Smooth muscle cell of bladder (primary cell): ENCODE data around the gene ZNF469. TPM values are rescaled to one million over a fixed set of nuclear protein-coding genes. Genes with fewer than 3 reads are reported as not detected.

Source experiments
- total RNA-seq: library from RNA; depleted of rRNA; stranded (reverse); fragments of >200 nt; gene quantifications from 2 replicates; pipeline ENCODE4 v1.2.3, GENCODE V29; 2014

ZNF469 gene, protein sequence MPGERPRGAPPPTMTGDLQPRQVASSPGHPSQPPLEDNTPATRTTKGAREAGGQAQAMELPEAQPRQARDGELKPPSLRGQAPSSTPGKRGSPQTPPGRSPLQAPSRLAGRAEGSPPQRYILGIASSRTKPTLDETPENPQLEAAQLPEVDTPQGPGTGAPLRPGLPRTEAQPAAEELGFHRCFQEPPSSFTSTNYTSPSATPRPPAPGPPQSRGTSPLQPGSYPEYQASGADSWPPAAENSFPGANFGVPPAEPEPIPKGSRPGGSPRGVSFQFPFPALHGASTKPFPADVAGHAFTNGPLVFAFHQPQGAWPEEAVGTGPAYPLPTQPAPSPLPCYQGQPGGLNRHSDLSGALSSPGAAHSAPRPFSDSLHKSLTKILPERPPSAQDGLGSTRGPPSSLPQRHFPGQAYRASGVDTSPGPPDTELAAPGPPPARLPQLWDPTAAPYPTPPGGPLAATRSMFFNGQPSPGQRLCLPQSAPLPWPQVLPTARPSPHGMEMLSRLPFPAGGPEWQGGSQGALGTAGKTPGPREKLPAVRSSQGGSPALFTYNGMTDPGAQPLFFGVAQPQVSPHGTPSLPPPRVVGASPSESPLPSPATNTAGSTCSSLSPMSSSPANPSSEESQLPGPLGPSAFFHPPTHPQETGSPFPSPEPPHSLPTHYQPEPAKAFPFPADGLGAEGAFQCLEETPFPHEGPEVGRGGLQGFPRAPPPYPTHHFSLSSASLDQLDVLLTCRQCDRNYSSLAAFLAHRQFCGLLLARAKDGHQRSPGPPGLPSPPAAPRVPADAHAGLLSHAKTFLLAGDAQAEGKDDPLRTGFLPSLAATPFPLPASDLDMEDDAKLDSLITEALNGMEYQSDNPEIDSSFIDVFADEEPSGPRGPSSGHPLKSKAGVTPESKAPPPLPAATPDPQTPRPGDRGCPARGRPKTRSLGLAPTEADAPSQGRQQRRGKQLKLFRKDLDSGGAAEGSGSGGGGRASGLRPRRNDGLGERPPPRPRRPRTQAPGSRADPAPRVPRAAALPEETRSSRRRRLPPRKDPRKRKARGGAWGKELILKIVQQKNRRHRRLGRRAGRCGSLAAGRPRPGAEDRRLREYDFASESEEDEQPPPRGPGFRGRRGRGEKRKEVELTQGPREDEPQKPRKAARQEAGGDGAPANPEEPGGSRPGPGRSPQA (N-terminal part only)
- total RNA-seq: 2.0 and 4.6 TPM in 2 replicates

DNA sequence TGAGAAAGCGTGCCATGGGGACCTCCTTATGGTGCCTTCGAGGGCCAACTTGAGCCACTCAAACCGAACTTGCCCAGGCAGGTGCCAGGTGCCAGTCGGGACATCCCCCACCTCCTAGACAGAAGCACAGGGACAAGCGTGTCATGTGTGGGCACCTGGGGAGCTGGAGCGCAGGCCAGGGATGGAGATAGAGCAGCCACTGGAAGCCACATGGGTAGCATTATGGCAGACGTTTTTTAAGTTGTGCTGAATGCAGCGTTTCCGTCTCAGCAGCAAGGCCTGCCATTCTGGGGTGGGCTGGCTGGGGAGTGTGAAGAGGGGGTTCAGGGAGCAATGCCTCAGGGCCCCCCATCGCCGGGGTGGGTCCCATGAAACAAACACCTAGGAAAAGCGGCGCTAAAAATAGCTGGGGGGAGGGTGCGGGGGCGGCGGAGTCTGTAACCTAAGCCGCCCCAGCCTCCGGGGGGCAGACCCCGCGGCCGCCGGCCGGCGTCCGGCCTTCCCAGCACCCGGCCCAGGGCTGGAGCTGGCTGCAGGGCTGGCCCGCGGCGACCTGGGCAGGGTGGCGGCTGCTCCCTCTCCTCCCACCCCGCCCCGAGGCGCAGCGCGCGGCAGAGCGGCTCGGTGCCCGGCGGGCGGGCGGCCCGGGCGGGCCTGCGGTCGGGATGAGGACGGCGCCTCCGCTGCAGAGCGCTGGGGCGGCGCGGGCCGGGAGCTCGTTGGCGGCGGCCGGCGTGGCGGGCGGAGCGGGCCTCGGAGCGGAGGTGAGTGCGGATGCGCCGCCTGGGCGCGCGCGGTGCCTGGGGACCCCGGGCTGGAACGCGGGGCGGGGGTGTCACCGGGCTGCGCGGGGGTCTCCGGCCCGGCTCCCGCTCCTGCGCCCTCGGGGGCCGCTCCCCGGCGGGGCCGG, at the start of gene ZNF469:
Gene ZNF469 (plus strand): TSS at position 469 of the 910 bp plus-strand sequence. CDS start 44,512 bp downstream, outside the sequence.

Other genes with a start within 250 kb of the ZNF469 start
- gene ZFPM1, start 70.3 kb downstream of the ZNF469 start, total RNA-seq: 1.6 and 2.1 TPM in 2 replicates
- 8.0 and 9.8 TPM in 2 replicates for gene ZC3H18, start 187.4 kb downstream of the ZNF469 start, total RNA-seq